H9 (cell line): ENCODE results near the gene NKD1. TPM values are rescaled to one million over a fixed set of nuclear protein-coding genes. Genes with fewer than 3 reads are reported as not detected.
A peak's percentile ranks its signal among the peaks of the same experiment; 100 is the strongest.

ENCODE experiments used
- DNase-seq: peaks from one replicate; pipeline ENCODE4 v3.0.0-alpha.2; 2017
- H2AFZ ChIP-seq: one replicate; pipeline ENCODE4 v1.6.1; 2013; ENCODE audit warnings: mild to moderate bottlenecking, low read length, control low read depth, moderate library complexity
- H2AK5ac ChIP-seq: 2 replicates; pipeline ENCODE4 v1.6.1; 2013; ENCODE audit warnings: low read length, control low read depth, mixed read lengths; ENCODE audit not compliant: insufficient read length
- H2BK120ac ChIP-seq: one replicate; pipeline ENCODE4 v1.6.1; 2013; ENCODE audit warnings: low read depth, mild to moderate bottlenecking, low read length, control low read depth, inconsistent platforms; ENCODE audit not compliant: poor library complexity, severe bottlenecking
- H2BK12ac ChIP-seq: 2 replicates; pipeline ENCODE4 v1.6.1; 2013; ENCODE audit warnings: low read length, control low read depth, mixed read lengths, low read depth; ENCODE audit not compliant: insufficient read length
- H2BK15ac ChIP-seq: 2 replicates; pipeline ENCODE4 v1.6.1; 2013; ENCODE audit warnings: low read depth, low read length, control low read depth
- H2BK20ac ChIP-seq: one replicate; pipeline ENCODE4 v1.6.1; 2013; ENCODE audit warnings: low read depth, mild to moderate bottlenecking, low read length, control low read depth, inconsistent platforms; ENCODE audit not compliant: poor library complexity, severe bottlenecking
- H2BK5ac ChIP-seq: 2 replicates; pipeline ENCODE4 v1.6.1; 2013; ENCODE audit warnings: low read length, control low read depth, mixed read lengths; ENCODE audit not compliant: insufficient read length
- H3K14ac ChIP-seq: 2 replicates; pipeline ENCODE4 v1.6.1; 2013; ENCODE audit warnings: low read length, control low read depth; ENCODE audit not compliant: insufficient read depth
- H3K18ac ChIP-seq: 2 replicates; pipeline ENCODE4 v1.6.1; 2013; ENCODE audit warnings: low read depth, mild to moderate bottlenecking, mixed read lengths, low read length, control low read depth; ENCODE audit not compliant: insufficient read length
- H3K23ac ChIP-seq: 2 replicates; pipeline ENCODE4 v1.6.1; 2013; ENCODE audit warnings: low read length, control low read depth, mixed read lengths, low read depth; ENCODE audit not compliant: insufficient read length
- H3K23me2 ChIP-seq: 2 replicates; pipeline ENCODE4 v1.6.1; 2013; ENCODE audit warnings: low read depth, mild to moderate bottlenecking, mixed read lengths, low read length, control low read depth; ENCODE audit not compliant: insufficient read length, poor library complexity, severe bottlenecking
- H3K27ac ChIP-seq: 2 replicates; pipeline ENCODE4 v1.5.1; 2013; ENCODE audit warnings: low read length, control low read depth, mixed read lengths, low read depth; ENCODE audit not compliant: insufficient read length
- H3K27me3 ChIP-seq: 2 replicates; pipeline ENCODE4 v1.6.1; 2013; ENCODE audit warnings: low read length, control low read depth, inconsistent platforms; ENCODE audit not compliant: insufficient read depth
- H3K4ac ChIP-seq: 2 replicates; pipeline ENCODE4 v1.6.1; 2013; ENCODE audit warnings: low read depth, mild to moderate bottlenecking, control low read depth, inconsistent platforms, low read length, moderate library complexity
- H3K4me1 ChIP-seq: 2 replicates; pipeline ENCODE4 v1.6.1; 2013; ENCODE audit warnings: low read length, control low read depth, inconsistent platforms; ENCODE audit not compliant: insufficient read depth
- H3K4me2 ChIP-seq: 2 replicates; pipeline ENCODE4 v1.6.1; 2013; ENCODE audit warnings: low read length, control low read depth, mixed read lengths; ENCODE audit not compliant: insufficient read length, insufficient read depth
- H3K56ac ChIP-seq: 2 replicates; pipeline ENCODE4 v1.6.1; 2013; ENCODE audit warnings: low read depth, mild to moderate bottlenecking, mixed read lengths, low read length, control low read depth; ENCODE audit not compliant: insufficient read length
- H3K79me1 ChIP-seq: 2 replicates; pipeline ENCODE4 v1.6.1; 2013; ENCODE audit warnings: low read depth, mild to moderate bottlenecking, moderate library complexity, low read length, control low read depth, inconsistent platforms; ENCODE audit not compliant: insufficient read depth, poor library complexity, severe bottlenecking
- H3K79me2 ChIP-seq: 2 replicates; pipeline ENCODE4 v1.6.1; 2013; ENCODE audit warnings: low read length, control low read depth, inconsistent platforms; ENCODE audit not compliant: insufficient read depth
- H3K9ac ChIP-seq: 2 replicates; pipeline ENCODE4 v1.6.1; 2013; ENCODE audit warnings: low read length, control low read depth, mixed read lengths; ENCODE audit not compliant: insufficient read length; ENCODE audit errors: extremely low read depth
- H3K9me3 ChIP-seq: one replicate; pipeline ENCODE4 v1.6.1; 2013; ENCODE audit warnings: low read depth, low read length, inconsistent platforms; ENCODE audit not compliant: control insufficient read depth
- H3T11ph ChIP-seq: one replicate; pipeline ENCODE4 v1.6.1; 2013; ENCODE audit warnings: mild to moderate bottlenecking, low read length, control low read depth, inconsistent platforms
- H4K20me1 ChIP-seq: one replicate; pipeline ENCODE4 v1.6.1; 2013; ENCODE audit not compliant: control insufficient read depth, insufficient read length, insufficient read depth
- H4K5ac ChIP-seq: 2 replicates; pipeline ENCODE4 v1.6.1; 2013; ENCODE audit warnings: low read depth, mild to moderate bottlenecking, mixed read lengths, low read length, control low read depth; ENCODE audit not compliant: insufficient read length
- H4K8ac ChIP-seq: replicated peaks from 2 replicates; pipeline ENCODE4 v1.6.1; 2013; ENCODE audit warnings: low read length, control low read depth, mixed read lengths, low read depth; ENCODE audit not compliant: insufficient read length
- H4K91ac ChIP-seq: 2 replicates; pipeline ENCODE4 v1.6.1; 2013; ENCODE audit warnings: low read depth, mild to moderate bottlenecking, moderate library complexity, mixed read lengths, low read length, control low read depth; ENCODE audit not compliant: insufficient read length
- H3K27ac Mint-ChIP-seq, 3 experiments: 2 replicates in 2 of 3; 3 replicates in 1 of 3; pipeline ENCODE4 v1.8.0; 2020 to 2021; ENCODE audit warnings: mixed read lengths in 3 of 3, mild to moderate bottlenecking in 1 of 3, moderate library complexity in 1 of 3
- H3K27me3 Mint-ChIP-seq: 2 replicates; pipeline ENCODE4 v1.8.0; 2021; ENCODE audit warnings: low read depth, mild to moderate bottlenecking, moderate library complexity, mixed read lengths
- H3K36me3 Mint-ChIP-seq, 3 experiments: 2 replicates in 2 of 3; 3 replicates in 1 of 3; pipeline ENCODE4 v1.8.0; 2020 to 2021; ENCODE audit warnings: low read depth in 3 of 3, mixed read lengths in 3 of 3; ENCODE audit not compliant: insufficient read depth in 1 of 3
- H3K4me1 Mint-ChIP-seq, 2 experiments: 2 replicates each; pipeline ENCODE4 v1.8.0; 2020; ENCODE audit warnings: mixed read lengths in 2 of 2
- H3K4me3 Mint-ChIP-seq, 2 experiments: 2 replicates in 1 of 2; 3 replicates in 1 of 2; pipeline ENCODE4 v1.8.0; 2020 to 2021; ENCODE audit warnings: mild to moderate bottlenecking in 2 of 2, mixed read lengths in 2 of 2, moderate library complexity in 1 of 2
- H3K9me3 Mint-ChIP-seq, 2 experiments: 2 replicates in 1 of 2; 3 replicates in 1 of 2; pipeline ENCODE4 v1.8.0; 2020; ENCODE audit warnings: mild to moderate bottlenecking in 2 of 2, mixed read lengths in 2 of 2, moderate library complexity in 1 of 2
- whole genome bisulfite sequencing: extraction: QIAGEN DNeasy Blood & Tissue Kit; methylation state at CpG from one replicate; pipeline ENCODE4 v1.1.7; 2013; ENCODE audit warnings: missing lambda C conversion rate, low lambda C conversion rate, mixed read lengths; ENCODE audit not compliant: insufficient read length; ENCODE audit errors: extremely low coverage; 5-methylcytosine and 5-hydroxymethylcytosine counted together
- total RNA-seq: library from RNA; stranded (reverse); gene quantifications from 2 replicates; pipeline ENCODE4 v1.2.1, GENCODE V29; 2021
- TF ChIP-seq, protein P1 (sequence below): fragments of 200-600 bp; sonication (generic); conservative IDR thresholded peaks from 3 replicates; pipeline ENCODE4 v1.8.0; 2021; ENCODE audit warnings: antibody characterized with exemption, mild to moderate bottlenecking

Gene NKD1
- total RNA-seq, 1 experiment from 2014 or later: 1.9 TPM

DNA sequence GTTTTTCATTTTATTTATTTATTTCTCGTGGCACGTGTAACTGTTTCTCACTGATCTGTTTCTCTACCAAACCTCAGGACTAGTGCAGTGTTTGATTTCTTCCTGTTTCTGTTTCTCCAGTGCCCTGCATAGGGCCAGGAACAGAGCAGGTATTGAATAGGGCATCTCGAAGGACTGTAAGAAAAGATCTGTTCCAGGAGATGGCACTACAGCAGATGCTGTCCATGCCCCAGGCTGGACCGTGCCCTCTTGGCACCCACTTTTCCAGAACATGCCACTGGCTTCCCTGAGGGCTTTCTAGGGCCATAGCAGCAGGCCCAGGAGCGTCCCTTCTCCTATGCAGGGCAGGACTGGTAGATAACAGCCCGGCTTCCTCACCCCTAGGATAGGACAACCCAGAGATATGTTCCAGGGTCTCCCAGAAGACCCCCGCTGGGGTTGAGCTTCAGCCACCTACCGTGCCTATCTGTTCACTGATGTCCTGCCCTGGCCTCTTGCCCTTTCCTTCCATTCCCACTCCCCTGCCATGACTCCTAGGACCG, 128.6 kb downstream of the NKD1 start:
- H2BK120ac ChIP-seq: no peak overlapping the region
- no peak overlapping the region for H2BK20ac ChIP-seq
- no peak overlapping the region for H3K23ac ChIP-seq
- H2AK5ac ChIP-seq: no peak overlapping the region
- no peak overlapping the region for H4K8ac ChIP-seq
- no peaks in the 10 kb centered on the region for H3K27me3 ChIP-seq
- no peaks in the 10 kb centered on the region for H3K4me1 ChIP-seq
- Mint-ChIP-seq H3K4me3 (no peak overlapping the region), H3K36me3 (peaks cover 4 to 11% (median 5%) of the 10 kb centered on the region in 3 experiments), H3K27ac (0 out of 7 replicates have a peak overlapping the region, but pooled peaks of 1 of the 3 experiments have one; percentile 61), H3K4me1 (no peaks in the 10 kb centered on the region), H3K27me3 (peaks cover under 1% of the 10 kb centered on the region), H3K9me3 (peaks cover 13 to 16% of the 10 kb centered on the region in 2 experiments)
- H2BK5ac ChIP-seq: no peak overlapping the region
- H4K20me1 ChIP-seq: no peaks in the 10 kb centered on the region
- H3K79me2 ChIP-seq: no peaks in the 10 kb centered on the region
- no peak for DNase-seq
- no peak overlapping the region for H3K9ac ChIP-seq
- no peak overlapping the region for H3K27ac ChIP-seq
- H3K14ac ChIP-seq: no peak overlapping the region
- no peak overlapping the region for H4K5ac ChIP-seq
- no peak overlapping the region for H3K4me2 ChIP-seq
- H3K56ac ChIP-seq: no peak overlapping the region
- H2BK15ac ChIP-seq: no peak overlapping the region
- WGBS: no CpG with 5 or more reads among the region's 9 CpGs
- H3T11ph ChIP-seq: no peak overlapping the region
- H3K79me1 ChIP-seq: no peaks in the 10 kb centered on the region
- H4K91ac ChIP-seq: no peak overlapping the region
- H3K23me2 ChIP-seq: no peaks in the 10 kb centered on the region
- H3K9me3 ChIP-seq: peaks cover 9% of the 10 kb centered on the region
- no peak overlapping the region for H3K4ac ChIP-seq
- TF ChIP-seq, protein P1, sequence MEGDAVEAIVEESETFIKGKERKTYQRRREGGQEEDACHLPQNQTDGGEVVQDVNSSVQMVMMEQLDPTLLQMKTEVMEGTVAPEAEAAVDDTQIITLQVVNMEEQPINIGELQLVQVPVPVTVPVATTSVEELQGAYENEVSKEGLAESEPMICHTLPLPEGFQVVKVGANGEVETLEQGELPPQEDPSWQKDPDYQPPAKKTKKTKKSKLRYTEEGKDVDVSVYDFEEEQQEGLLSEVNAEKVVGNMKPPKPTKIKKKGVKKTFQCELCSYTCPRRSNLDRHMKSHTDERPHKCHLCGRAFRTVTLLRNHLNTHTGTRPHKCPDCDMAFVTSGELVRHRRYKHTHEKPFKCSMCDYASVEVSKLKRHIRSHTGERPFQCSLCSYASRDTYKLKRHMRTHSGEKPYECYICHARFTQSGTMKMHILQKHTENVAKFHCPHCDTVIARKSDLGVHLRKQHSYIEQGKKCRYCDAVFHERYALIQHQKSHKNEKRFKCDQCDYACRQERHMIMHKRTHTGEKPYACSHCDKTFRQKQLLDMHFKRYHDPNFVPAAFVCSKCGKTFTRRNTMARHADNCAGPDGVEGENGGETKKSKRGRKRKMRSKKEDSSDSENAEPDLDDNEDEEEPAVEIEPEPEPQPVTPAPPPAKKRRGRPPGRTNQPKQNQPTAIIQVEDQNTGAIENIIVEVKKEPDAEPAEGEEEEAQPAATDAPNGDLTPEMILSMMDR: no peak
- no peak overlapping the region for H2AFZ ChIP-seq
- H2BK12ac ChIP-seq: no peak overlapping the region
- no peak overlapping the region for H3K18ac ChIP-seq
